Body of pancreas (tissue), 4 donors: ENCODE results near the gene SYCP2.

Experiments used
- POLR2A ChIP-seq, 3 donors: fragments of 450-650 bp; IDR thresholded peaks; one replicate each; pipeline ENCODE4 v1.6.1; 2016; ENCODE audit warnings: antibody characterized with exemption in 3 of 3, mild to moderate bottlenecking in 2 of 3
- TF ChIP-seq, protein P1 (sequence below), 7 experiments: fragments of 450-650 bp in 4 of 7; fragments of 200-600 bp in 3 of 7; sonication (generic) in 3 of 7; IDR thresholded peaks; one replicate each; pipeline ENCODE4 v1.5.1; 2016 to 2019; ENCODE audit warnings: antibody characterized with exemption in 7 of 7

DNA sequence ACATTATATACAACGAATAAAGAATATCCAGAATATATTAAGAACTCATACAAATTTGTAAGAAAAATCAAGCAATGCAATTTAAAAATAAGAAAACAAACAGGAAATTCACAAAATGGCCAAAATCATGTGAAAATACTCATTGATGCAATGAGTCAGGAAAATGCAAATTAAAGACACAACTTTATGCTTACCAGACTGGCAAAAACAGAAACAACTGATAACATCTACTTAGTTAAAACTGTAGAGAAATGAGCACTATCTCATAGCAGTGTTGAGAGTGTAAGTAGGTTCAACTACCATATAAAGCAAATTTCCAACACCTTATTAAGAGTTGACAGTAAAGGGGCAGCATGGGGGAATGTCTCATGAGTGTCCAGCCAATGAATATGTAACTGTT, 62.3 kb downstream of the SYCP2 start:
- TF ChIP-seq, protein P1, sequence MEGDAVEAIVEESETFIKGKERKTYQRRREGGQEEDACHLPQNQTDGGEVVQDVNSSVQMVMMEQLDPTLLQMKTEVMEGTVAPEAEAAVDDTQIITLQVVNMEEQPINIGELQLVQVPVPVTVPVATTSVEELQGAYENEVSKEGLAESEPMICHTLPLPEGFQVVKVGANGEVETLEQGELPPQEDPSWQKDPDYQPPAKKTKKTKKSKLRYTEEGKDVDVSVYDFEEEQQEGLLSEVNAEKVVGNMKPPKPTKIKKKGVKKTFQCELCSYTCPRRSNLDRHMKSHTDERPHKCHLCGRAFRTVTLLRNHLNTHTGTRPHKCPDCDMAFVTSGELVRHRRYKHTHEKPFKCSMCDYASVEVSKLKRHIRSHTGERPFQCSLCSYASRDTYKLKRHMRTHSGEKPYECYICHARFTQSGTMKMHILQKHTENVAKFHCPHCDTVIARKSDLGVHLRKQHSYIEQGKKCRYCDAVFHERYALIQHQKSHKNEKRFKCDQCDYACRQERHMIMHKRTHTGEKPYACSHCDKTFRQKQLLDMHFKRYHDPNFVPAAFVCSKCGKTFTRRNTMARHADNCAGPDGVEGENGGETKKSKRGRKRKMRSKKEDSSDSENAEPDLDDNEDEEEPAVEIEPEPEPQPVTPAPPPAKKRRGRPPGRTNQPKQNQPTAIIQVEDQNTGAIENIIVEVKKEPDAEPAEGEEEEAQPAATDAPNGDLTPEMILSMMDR (IDR thresholded peaks at IDR 0.05), result no peak
- no peak for TF ChIP-seq POLR2A (IDR thresholded peaks at IDR 0.05)
